MCF 10A (cell line): Measurements from ENCODE around the gene PIK3IP1. TPM values are rescaled to one million over a fixed set of nuclear protein-coding genes. Genes with fewer than 3 reads are reported as not detected.
A peak's percentile ranks its signal among the peaks of the same experiment; 100 is the strongest.

ENCODE experiments used
- BruUV-seq: library from RNA; stranded (reverse); fragments of 400-500 nt; replicated peaks from 2 replicates; lab custom pipeline; 2021; lab: Mats Ljungman, UMichigan
- CTCF ChIA-PET: fragments of 300-600 bp; sonication (Branson Sonifier 250); formaldehyde crosslinking; extraction: SDS; loops from one replicate; lab custom pipeline; 2021; ENCODE audit warnings: antibody characterized with exemption, inconsistent platforms; lab: Yijun Ruan, JAX
- POLR2A ChIA-PET: fragments of 300-600, 350-650 bp; sonication (Branson Sonifier 250); formaldehyde crosslinking; extraction: SDS; loops from one replicate; lab custom pipeline; 2020; ENCODE audit warnings: antibody characterized with exemption, inconsistent platforms; lab: Yijun Ruan, JAX
- DNase-seq: peaks from one replicate; pipeline ENCODE4 v3.0.0-alpha.2; 2018; ENCODE audit not compliant: unreplicated experiment
- H3K27ac Mint-ChIP-seq: one replicate; pipeline ENCODE4 v1.8.0; 2022; ENCODE audit warnings: mild to moderate bottlenecking, low read depth, mixed read lengths; ENCODE audit not compliant: unreplicated experiment
- H3K27me3 Mint-ChIP-seq: one replicate; pipeline ENCODE4 v1.8.0; 2022; ENCODE audit warnings: mixed read lengths; ENCODE audit not compliant: insufficient read depth, unreplicated experiment
- H3K36me3 Mint-ChIP-seq: one replicate; pipeline ENCODE4 v1.8.0; 2022; ENCODE audit warnings: mild to moderate bottlenecking, moderate library complexity, mixed read lengths; ENCODE audit not compliant: insufficient read depth, unreplicated experiment
- H3K4me1 Mint-ChIP-seq: one replicate; pipeline ENCODE4 v1.8.0; 2022; ENCODE audit warnings: mixed read lengths; ENCODE audit not compliant: insufficient read depth, unreplicated experiment
- H3K4me3 Mint-ChIP-seq: one replicate; pipeline ENCODE4 v1.8.0; 2022; ENCODE audit warnings: mild to moderate bottlenecking, moderate library complexity, mixed read lengths; ENCODE audit not compliant: unreplicated experiment
- H3K9me3 Mint-ChIP-seq: one replicate; pipeline ENCODE4 v1.8.0; 2022; ENCODE audit warnings: mixed read lengths; ENCODE audit not compliant: unreplicated experiment
- CTCF ChIP-seq: fragments of 200-600 bp; IDR thresholded peaks from one replicate; pipeline ENCODE4 v1.8.0; 2022; ENCODE audit warnings: antibody characterized with exemption, mild to moderate bottlenecking; ENCODE audit not compliant: unreplicated experiment
- intact Hi-C: fragments of 100-400 bp; cut with micrococcal nuclease; formaldehyde crosslinking; loops from 2 replicates; pipeline ENCODE4 v1.14.1; 2022
- total RNA-seq: library from RNA; stranded (reverse); gene quantifications from 2 replicates; pipeline ENCODE4 v1.2.3, GENCODE V29; 2022

Gene PIK3IP1
- total RNA-seq, 1 experiment from 2014 or later: 0.93 TPM

DNA sequence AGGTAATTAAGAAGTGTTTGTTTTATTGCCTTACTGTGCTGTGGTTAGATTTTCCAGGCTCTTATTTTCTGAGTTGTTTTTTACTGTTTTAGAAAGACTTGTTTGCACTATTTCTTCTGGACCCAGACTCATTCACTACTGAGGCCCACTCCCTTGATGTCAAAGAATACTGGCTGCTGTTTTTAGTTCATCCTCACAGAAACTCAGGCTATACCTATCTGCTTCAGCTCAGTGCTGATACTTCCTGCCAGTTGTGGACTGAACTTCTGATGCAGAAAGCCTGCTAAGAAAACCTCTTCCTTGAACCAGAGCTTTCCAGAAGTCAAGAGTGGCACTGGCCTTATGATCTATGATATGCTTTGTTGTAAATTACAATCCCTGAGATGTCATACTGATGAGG lies 15.9 kb upstream of the PIK3IP1 start:
- CTCF ChIA-PET: no interaction called here
- intact Hi-C loops: no loop called here
- no peaks in the 10 kb centered on the region for H3K9me3 Mint-ChIP-seq
- TF ChIP-seq CTCF: no peak
- no TSS peak for BruUV-seq
- POLR2A ChIA-PET: interaction anchor here (1.4 to 1.5 kb wide), 2 partner anchors 16 to 53 kb away, joined by 3 to 7 read pairs; partner anchors contain the start of gene PIK3IP1
- peaks cover 7% of the 10 kb centered on the region for H3K36me3 Mint-ChIP-seq
- H3K4me1 Mint-ChIP-seq: peaks cover 1% of the 10 kb centered on the region
- no peak overlapping the region for H3K4me3 Mint-ChIP-seq
- DNase-seq: no peak
- no peaks in the 10 kb centered on the region for H3K27me3 Mint-ChIP-seq
- no peak overlapping the region for H3K27ac Mint-ChIP-seq

GRCh38 chr22:31305194-31305593 lies 12.9 kb upstream of the PIK3IP1 start:
- TF ChIP-seq CTCF: no peak
- ChIA-PET CTCF (no interaction called here), POLR2A (interaction anchor here (7.4 kb wide), 1 partner anchor 13 kb away, joined by 50 read pairs; the partner anchor contains the start of gene PIK3IP1)
- H3K27ac Mint-ChIP-seq: no peak overlapping the region
- BruUV-seq: no TSS peak
- DNase-seq: peak; percentile 32
- intact Hi-C loops: no loop called here
- no peaks in the 10 kb centered on the region for H3K27me3 Mint-ChIP-seq
- H3K36me3 Mint-ChIP-seq: peaks cover 7% of the 10 kb centered on the region
- no peaks in the 10 kb centered on the region for H3K4me1 Mint-ChIP-seq
- H3K9me3 Mint-ChIP-seq: no peaks in the 10 kb centered on the region
- H3K4me3 Mint-ChIP-seq: no peak overlapping the region

DNA sequence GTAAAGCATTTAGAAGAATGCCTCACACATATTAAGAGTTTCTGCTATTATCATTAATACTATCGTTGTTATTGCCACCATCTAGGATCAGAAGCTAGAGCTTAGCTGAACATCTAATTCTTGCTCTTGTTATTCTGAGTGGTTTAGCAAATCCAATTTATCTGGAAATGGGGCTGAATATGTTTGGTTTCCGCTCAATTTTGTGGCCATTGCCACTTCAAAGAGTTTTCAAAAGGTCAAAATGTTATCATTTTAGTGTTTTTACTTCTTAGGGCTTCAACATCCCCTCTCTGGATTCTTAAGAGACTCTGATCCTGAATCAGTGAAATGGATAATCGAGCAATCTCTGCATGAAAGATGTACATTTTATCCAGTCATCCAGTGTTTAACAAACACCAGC lies 10.2 kb upstream of the PIK3IP1 start:
- TF ChIP-seq CTCF: no peak
- no peaks in the 10 kb centered on the region for H3K4me1 Mint-ChIP-seq
- H3K36me3 Mint-ChIP-seq: peaks cover 7% of the 10 kb centered on the region
- ChIA-PET CTCF (interaction anchor here (0.5 to 2.8 kb wide), 2 partner anchors 10 to 53 kb away, joined by 4 to 11 read pairs; no protein-coding TSS in a partner anchor), POLR2A (interaction anchor here (0.7 to 15.7 kb wide), 4 partner anchors 10 to 84 kb away, joined by 3 to 207 read pairs (median 26); partner anchors contain the start of gene PIK3IP1)
- no TSS peak for BruUV-seq
- no peak overlapping the region for H3K27ac Mint-ChIP-seq
- H3K4me3 Mint-ChIP-seq: no peak overlapping the region
- H3K27me3 Mint-ChIP-seq: no peaks in the 10 kb centered on the region
- intact Hi-C loops: no loop called here
- DNase-seq: no peak
- H3K9me3 Mint-ChIP-seq: no peaks in the 10 kb centered on the region

DNA sequence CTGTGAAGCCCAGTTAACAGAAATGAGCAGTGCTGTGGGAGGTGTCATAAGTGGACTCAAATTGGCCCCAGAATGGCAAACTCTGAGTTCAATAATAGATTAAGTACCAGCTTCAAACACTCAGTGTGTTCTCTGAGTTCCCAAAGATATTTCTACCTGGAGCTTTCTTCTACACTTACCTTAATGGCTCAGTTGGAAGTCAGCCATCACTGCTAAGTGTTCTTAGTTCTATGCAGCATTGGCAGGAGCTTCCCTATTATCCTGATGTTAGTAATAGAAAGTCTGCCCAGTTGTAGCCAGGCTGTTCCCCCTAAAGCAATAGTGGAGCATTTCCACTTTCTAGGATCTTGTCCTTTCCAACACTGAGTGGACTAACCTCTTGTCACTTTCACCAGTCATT lies 9.7 kb upstream of the PIK3IP1 start:
- POLR2A ChIA-PET: interaction anchor here (7.4 to 15.7 kb wide), 2 partner anchors 10 to 11 kb away, joined by 50 to 207 read pairs; partner anchors contain the start of gene PIK3IP1
- Mint-ChIP-seq H3K36me3 (peaks cover 7% of the 10 kb centered on the region), H3K9me3 (no peaks in the 10 kb centered on the region), H3K4me3 (no peak overlapping the region), H3K27me3 (no peaks in the 10 kb centered on the region), H3K4me1 (no peaks in the 10 kb centered on the region), H3K27ac (no peak overlapping the region)
- CTCF ChIA-PET: interaction anchor here (2.8 kb wide), 1 partner anchor 11 kb away, joined by 11 read pairs; no protein-coding TSS in a partner anchor
- no TSS peak for BruUV-seq
- intact Hi-C loops: no loop called here
- TF ChIP-seq CTCF: no peak
- no peak for DNase-seq
